Measurements from ENCODE around the gene GTF2IRD2.
"Not testable (repeated sequence)": the region's sequence is repeated elsewhere in the genome, so short reads cannot be mapped to it uniquely, and the experiment has no call there.

GTF2IRD2 gene

DNA sequence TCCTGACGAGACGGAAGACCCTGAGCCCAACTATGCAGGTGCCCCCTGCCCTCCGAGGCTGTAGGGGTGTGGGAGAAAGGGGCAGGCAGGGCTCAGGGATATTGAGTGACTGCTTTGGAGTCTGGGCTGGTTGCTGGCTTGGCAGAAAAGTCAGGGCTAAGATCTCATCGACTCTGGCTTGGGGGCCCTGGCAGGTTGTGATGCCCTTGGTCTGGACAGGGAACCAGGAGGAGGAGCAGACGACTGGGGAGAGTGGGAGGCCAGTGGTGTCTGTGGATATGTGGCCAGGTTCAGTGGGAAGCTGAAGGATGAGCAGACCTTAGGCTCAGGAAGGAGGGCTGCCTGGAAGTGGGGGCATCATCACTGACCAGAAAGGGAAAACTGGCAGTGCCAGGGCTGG lies 67.8 kb downstream of the GTF2IRD2 start:
- not testable (repeated sequence) for DNase-seq

- DNase-seq: not testable (repeated sequence)
Observed at GRCh38 chr7:74781746-74782145, 69.7 kb downstream of the GTF2IRD2 start.

DNA sequence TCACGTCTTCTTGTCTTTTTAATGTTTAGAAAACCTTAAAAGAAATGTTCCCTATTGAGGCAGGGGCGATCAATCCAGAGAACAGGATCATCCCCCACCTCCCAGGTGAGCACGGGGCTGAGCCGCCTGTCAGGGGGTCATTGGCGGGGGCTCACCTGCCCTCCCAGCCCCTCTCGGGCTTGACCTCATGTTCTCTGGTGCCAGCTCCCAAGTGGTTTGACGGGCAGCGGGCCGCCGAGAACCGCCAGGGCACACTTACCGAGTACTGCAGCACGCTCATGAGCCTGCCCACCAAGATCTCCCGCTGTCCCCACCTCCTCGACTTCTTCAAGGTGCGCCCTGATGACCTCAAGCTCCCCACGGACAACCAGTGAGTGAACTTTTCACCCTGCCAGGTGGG lies 72.4 kb downstream of the GTF2IRD2 start:
- not testable (repeated sequence) for DNase-seq

- not testable (repeated sequence) for DNase-seq
Observed at GRCh38 chr7:74775111-74775510, 76.3 kb downstream of the GTF2IRD2 start.

DNA sequence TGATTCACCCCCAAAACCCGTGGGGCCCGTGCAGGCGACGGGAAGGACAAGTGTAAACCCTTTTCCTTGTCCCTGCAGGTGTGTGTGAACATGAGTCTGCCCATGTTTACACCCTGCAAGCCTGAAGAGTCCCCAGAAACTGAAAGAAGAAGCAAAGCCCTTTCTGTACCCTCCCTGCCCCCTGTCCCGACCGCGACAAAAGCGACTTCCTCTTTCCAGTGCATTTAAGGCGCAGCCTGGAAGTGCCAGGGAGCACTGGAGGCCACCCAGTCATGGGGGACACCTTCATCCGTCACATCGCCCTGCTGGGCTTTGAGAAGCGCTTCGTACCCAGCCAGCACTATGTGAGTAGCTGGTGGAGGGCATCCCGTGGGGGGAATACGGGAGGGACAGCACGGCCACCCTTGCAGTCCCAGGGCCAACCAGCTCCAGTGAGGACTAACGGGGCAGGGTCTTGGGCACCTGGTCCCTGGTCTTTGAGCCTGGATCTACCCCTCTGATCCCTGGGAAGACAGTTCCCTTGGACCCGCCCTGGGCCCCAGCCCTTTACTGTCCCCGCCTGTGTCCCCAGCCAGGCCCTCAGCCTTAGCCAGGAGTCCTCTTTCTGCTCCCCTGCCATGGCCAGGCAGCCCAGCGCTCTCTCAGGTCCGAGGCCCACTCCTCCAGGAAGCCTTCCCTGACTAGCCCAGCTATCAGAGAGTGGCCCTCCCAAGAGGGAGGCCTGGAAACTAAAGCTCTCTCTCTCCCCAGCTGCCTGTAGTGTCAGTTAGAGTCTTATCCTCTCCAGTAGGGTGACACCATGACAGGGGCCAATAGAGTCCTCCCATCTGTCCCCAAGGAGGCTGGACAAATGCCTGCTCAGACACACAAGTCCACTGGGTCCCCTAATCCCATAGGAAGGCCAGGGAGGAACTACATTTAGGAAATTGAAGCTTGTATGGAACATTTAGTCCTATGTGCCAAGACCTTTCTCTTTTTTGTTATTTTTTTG lies 77.3 kb downstream of the GTF2IRD2 start, which contains the start of gene NCF1:
NCF1 (plus strand) TSS at position 252 of the 991 bp plus-strand sequence; CDS start at position 273, 21 bp downstream.
- DNase-seq: not testable (repeated sequence)

DNA sequence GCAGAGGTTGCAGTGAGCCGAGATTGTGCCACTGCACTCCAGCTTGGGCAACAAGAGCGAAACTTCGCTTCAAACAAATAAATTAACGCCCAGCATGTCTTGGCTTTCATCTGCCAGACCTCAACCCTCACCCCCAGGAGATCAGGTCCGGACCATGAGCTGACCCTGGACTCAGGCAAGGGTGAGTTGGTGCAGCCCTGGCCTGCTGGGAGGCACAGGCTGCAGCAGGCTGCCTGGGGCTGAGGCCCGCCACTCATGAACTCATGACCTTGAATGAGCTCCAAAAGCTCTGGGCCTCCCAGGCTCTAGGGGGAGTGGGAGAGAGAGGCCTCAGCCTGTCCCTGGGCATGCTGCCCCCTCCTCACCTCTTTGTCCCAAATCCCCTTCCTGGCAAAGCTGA lies 79.3 kb downstream of the GTF2IRD2 start:
- DNase-seq: not testable (repeated sequence)

DNA sequence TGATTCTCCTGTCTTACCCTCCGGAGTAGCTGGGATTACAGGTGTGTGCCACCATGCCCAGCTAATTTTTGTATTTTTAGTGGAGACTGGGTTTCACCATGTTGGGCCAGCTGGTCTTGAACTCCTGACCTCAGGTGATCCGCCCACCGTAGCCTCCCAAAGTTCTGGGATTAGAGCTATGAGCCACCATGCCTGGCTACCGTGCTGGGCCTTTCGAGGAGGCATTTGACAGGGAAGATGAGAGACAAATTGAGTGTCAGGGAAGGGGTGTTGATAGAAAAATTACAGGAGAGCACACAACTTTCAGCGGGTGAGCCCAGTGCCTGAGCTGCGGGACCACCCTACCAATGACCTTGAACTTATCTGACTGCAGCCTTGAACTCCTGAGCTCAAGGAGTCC lies 81.3 kb downstream of the GTF2IRD2 start:
- DNase-seq: not testable (repeated sequence)

GRCh38 chr7:74766991-74767390 lies 84.4 kb downstream of the GTF2IRD2 start:
- not testable (repeated sequence) for DNase-seq

DNA sequence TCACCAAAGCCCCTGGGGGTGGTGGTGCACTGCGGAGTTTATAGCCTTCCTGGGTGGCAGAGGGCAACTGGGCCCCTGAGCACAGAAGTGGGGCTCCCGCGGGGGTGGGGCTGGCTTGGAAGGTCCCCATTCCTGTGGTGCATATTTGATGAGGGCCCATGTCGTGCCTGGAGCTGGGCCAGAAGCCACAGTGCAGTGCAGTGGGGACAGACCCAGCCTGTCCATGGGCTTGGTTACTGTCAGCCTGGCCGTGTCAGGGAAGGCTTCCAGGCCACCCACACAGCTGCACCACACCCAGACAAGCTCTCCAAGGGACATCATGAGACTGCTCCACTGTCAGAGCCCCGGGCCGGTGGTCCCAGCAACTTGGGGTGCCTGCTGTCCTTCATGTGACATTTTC lies 84.9 kb downstream of the GTF2IRD2 start:
- DNase-seq: not testable (repeated sequence)

GRCh38 chr7:74765205-74765918 lies 86.0 kb downstream of the GTF2IRD2 start:
- DNase-seq: not testable (repeated sequence)

- not testable (repeated sequence) for DNase-seq
Observed at GRCh38 chr7:74758982-74759381, 92.4 kb downstream of the GTF2IRD2 start.

- DNase-seq: not testable (repeated sequence)
Observed at GRCh38 chr7:74758268-74758667, 93.1 kb downstream of the GTF2IRD2 start.

DNA sequence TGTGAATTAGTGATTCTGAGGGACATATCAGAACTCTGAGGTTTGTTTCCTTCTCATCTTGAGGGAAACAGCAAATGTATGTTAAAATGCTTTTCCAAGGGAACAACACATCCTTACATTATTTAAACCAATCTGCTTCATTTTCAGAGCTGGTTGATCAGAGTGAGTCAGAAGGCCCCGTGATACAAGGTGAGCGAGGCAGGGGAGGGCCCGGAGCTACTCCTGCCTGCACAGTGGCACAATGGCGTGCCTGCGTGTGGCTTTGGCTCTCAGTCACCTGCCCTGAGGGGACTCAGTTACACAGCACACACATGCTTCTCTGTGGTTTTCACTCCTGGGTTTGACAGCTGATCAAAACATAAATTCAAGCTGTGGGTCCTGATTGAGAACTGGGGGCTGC lies 94.7 kb downstream of the GTF2IRD2 start:
- DNase-seq: not testable (repeated sequence)

DNA sequence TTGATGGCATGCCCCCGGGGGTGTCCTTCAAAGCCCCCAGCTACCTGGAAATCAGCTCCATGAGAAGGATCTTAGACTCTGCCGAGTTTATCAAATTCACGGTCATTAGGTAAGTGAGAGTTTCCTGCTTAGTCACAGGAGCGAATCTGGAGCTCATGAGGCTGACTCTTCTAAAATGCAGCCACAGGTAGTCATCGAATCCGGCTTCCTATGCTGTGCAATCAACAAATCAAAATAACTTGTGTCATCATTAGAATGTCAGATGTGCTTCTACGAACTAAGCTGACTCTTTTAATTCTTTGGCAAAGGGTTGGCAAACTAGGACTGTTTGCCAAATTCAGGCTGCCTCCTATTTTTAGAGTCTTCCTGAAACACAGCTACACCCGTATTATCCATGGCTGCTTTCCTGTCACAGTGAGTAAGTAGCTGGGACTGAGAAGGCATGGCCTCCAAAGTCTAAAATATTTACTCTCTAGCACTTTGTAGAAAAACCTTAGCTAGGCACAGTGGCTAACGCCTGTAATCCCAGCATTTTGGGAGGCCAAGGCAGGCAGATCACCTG lies 97.4 kb downstream of the GTF2IRD2 start:
- not testable (repeated sequence) for DNase-seq

All from NCI-H1092 (cell line).